Karpas-422 (cell line): Measurements from ENCODE around the gene BMPR1B. TPM values are rescaled to one million over a fixed set of nuclear protein-coding genes. Genes with fewer than 3 reads are reported as not detected.

Source experiments
- DNase-seq: peaks from one replicate; pipeline ENCODE4 v3.0.0-alpha.2; 2015
- H2AFZ ChIP-seq: fragments of 200-600 bp; sonication (generic); 2 replicates; pipeline ENCODE4 v1.6.1; 2014; ENCODE audit warnings: antibody characterized with exemption, low read length, mixed read lengths
- H3K27ac ChIP-seq: fragments of 200-600 bp; sonication (generic); 2 replicates; pipeline ENCODE4 v1.5.1; 2014; ENCODE audit warnings: mild to moderate bottlenecking, low read length, moderate library complexity
- H3K27me3 ChIP-seq: fragments of 200-600 bp; sonication (generic); 2 replicates; pipeline ENCODE4 v1.6.1; 2014; ENCODE audit warnings: low read length, mixed read lengths
- H3K36me3 ChIP-seq: fragments of 200-600 bp; sonication (generic); 2 replicates; pipeline ENCODE4 v1.6.1; 2014; ENCODE audit warnings: low read length, mixed read lengths; ENCODE audit not compliant: insufficient read depth
- H3K4me1 ChIP-seq: fragments of 200-600 bp; sonication (generic); 2 replicates; pipeline ENCODE4 v1.6.1; 2014; ENCODE audit warnings: mild to moderate bottlenecking, low read length, mixed read lengths
- H3K4me2 ChIP-seq: fragments of 200-600 bp; sonication (generic); 2 replicates; pipeline ENCODE4 v1.6.1; 2014; ENCODE audit warnings: low read length, low read depth, mild to moderate bottlenecking; ENCODE audit not compliant: poor library complexity, severe bottlenecking
- H3K4me3 ChIP-seq: fragments of 200-600 bp; sonication (generic); 2 replicates; pipeline ENCODE4 v1.5.1; 2014; ENCODE audit warnings: mild to moderate bottlenecking, antibody characterized with exemption, low read length, mixed read lengths
- H3K79me2 ChIP-seq: fragments of 200-600 bp; sonication (generic); 2 replicates; pipeline ENCODE4 v1.6.1; 2014; ENCODE audit warnings: mild to moderate bottlenecking, low read length, mixed read lengths
- H3K9ac ChIP-seq: fragments of 200-600 bp; sonication (generic); 2 replicates; pipeline ENCODE4 v1.6.0; 2014; ENCODE audit warnings: low read length
- H3K9me2 ChIP-seq: fragments of 200-600 bp; sonication (generic), shearing (Covaris generic); replicated peaks from 2 replicates; pipeline ENCODE4 v1.6.0; 2014; ENCODE audit warnings: mild to moderate bottlenecking, low read length, moderate library complexity; ENCODE audit not compliant: insufficient read depth
- H3K9me3 ChIP-seq: fragments of 300-700, 200-600 bp; sonication (generic); 2 replicates; pipeline ENCODE4 v1.6.1; 2014; ENCODE audit warnings: low read length, mixed read lengths
- H4K20me1 ChIP-seq: fragments of 200-600 bp; sonication (generic); 2 replicates; pipeline ENCODE4 v1.6.1; 2014; ENCODE audit warnings: mild to moderate bottlenecking, antibody characterized with exemption, low read length, low read depth; ENCODE audit not compliant: insufficient read depth
- total RNA-seq: library from RNA; depleted of rRNA; stranded (reverse); fragments of >200 nt; shearing (Covaris generic); gene quantifications from 2 replicates; pipeline ENCODE4 v1.2.3, GENCODE V29; 2014; ENCODE audit warnings: low replicate concordance

The BMPR1B gene
- total RNA-seq, 1 experiment from 2014 or later: not detected

- no peak overlapping the region for H3K4me3 ChIP-seq
- H3K4me1 ChIP-seq: no peaks in the 10 kb centered on the region
- no peak overlapping the region for H2AFZ ChIP-seq
- no peaks in the 10 kb centered on the region for H4K20me1 ChIP-seq
- H3K79me2 ChIP-seq: no peaks in the 10 kb centered on the region
- no peaks in the 10 kb centered on the region for H3K9me3 ChIP-seq
- H3K9me2 ChIP-seq: no peaks in the 10 kb centered on the region
- H3K27ac ChIP-seq: no peak overlapping the region
- H3K9ac ChIP-seq: no peak overlapping the region
- no peak overlapping the region for H3K4me2 ChIP-seq
- H3K27me3 ChIP-seq: no peaks in the 10 kb centered on the region
- no peaks in the 10 kb centered on the region for H3K36me3 ChIP-seq
- no peak for DNase-seq
Measured at GRCh38 chr4:95044324-95044837, 286.6 kb downstream of the BMPR1B start.

GRCh38 chr4:95045429-95045828 is 287.7 kb downstream of the BMPR1B start:
- Histone ChIP-seq H3K9ac (no peak overlapping the region), H3K4me1 (no peaks in the 10 kb centered on the region), H2AFZ (no peak overlapping the region), H3K79me2 (no peaks in the 10 kb centered on the region), H3K4me3 (no peak overlapping the region), H3K36me3 (no peaks in the 10 kb centered on the region), H3K27ac (no peak overlapping the region), H3K4me2 (no peak overlapping the region), H4K20me1 (no peaks in the 10 kb centered on the region), H3K9me2 (no peaks in the 10 kb centered on the region), H3K27me3 (no peaks in the 10 kb centered on the region), H3K9me3 (no peaks in the 10 kb centered on the region)
- no peak for DNase-seq

GRCh38 chr4:95048296-95048695 is 290.5 kb downstream of the BMPR1B start:
- Histone ChIP-seq H2AFZ (no peak overlapping the region), H4K20me1 (no peaks in the 10 kb centered on the region), H3K27ac (no peak overlapping the region), H3K9me2 (no peaks in the 10 kb centered on the region), H3K79me2 (no peaks in the 10 kb centered on the region), H3K36me3 (no peaks in the 10 kb centered on the region), H3K4me2 (no peak overlapping the region), H3K4me3 (no peak overlapping the region), H3K4me1 (no peaks in the 10 kb centered on the region), H3K9me3 (no peaks in the 10 kb centered on the region), H3K9ac (no peak overlapping the region), H3K27me3 (no peaks in the 10 kb centered on the region)
- DNase-seq: no peak

GRCh38 chr4:95049551-95050233 is 291.9 kb downstream of the BMPR1B start:
- H3K4me2 ChIP-seq: no peak overlapping the region
- H2AFZ ChIP-seq: no peak overlapping the region
- H3K79me2 ChIP-seq: no peaks in the 10 kb centered on the region
- no peaks in the 10 kb centered on the region for H3K9me3 ChIP-seq
- H3K27me3 ChIP-seq: no peaks in the 10 kb centered on the region
- no peak overlapping the region for H3K9ac ChIP-seq
- H3K9me2 ChIP-seq: no peaks in the 10 kb centered on the region
- no peaks in the 10 kb centered on the region for H3K36me3 ChIP-seq
- no peak overlapping the region for H3K27ac ChIP-seq
- DNase-seq: no peak
- no peaks in the 10 kb centered on the region for H3K4me1 ChIP-seq
- H3K4me3 ChIP-seq: no peak overlapping the region
- no peaks in the 10 kb centered on the region for H4K20me1 ChIP-seq

- Histone ChIP-seq H3K27ac (no peak overlapping the region), H4K20me1 (no peaks in the 10 kb centered on the region), H3K4me3 (no peak overlapping the region), H2AFZ (no peak overlapping the region), H3K79me2 (no peaks in the 10 kb centered on the region), H3K9me2 (no peaks in the 10 kb centered on the region), H3K4me1 (no peaks in the 10 kb centered on the region), H3K36me3 (no peaks in the 10 kb centered on the region), H3K9me3 (no peaks in the 10 kb centered on the region), H3K27me3 (no peaks in the 10 kb centered on the region), H3K4me2 (no peak overlapping the region), H3K9ac (no peak overlapping the region)
- no peak for DNase-seq
Measured at GRCh38 chr4:95050980-95051701, 293.4 kb downstream of the BMPR1B start.

- no peak overlapping the region for H3K4me3 ChIP-seq
- DNase-seq: no peak
- no peaks in the 10 kb centered on the region for H3K27me3 ChIP-seq
- H3K4me1 ChIP-seq: no peaks in the 10 kb centered on the region
- no peak overlapping the region for H3K4me2 ChIP-seq
- no peak overlapping the region for H2AFZ ChIP-seq
- H3K27ac ChIP-seq: no peak overlapping the region
- H3K9ac ChIP-seq: no peak overlapping the region
- H3K9me2 ChIP-seq: no peaks in the 10 kb centered on the region
- no peaks in the 10 kb centered on the region for H4K20me1 ChIP-seq
- no peaks in the 10 kb centered on the region for H3K79me2 ChIP-seq
- no peaks in the 10 kb centered on the region for H3K9me3 ChIP-seq
- H3K36me3 ChIP-seq: no peaks in the 10 kb centered on the region
Measured at GRCh38 chr4:95051702-95052020, 293.9 kb downstream of the BMPR1B start.

- Histone ChIP-seq H3K9ac (no peak overlapping the region), H4K20me1 (no peaks in the 10 kb centered on the region), H3K79me2 (no peaks in the 10 kb centered on the region), H3K27ac (no peak overlapping the region), H3K4me3 (no peak overlapping the region), H3K4me1 (no peaks in the 10 kb centered on the region), H3K4me2 (no peak overlapping the region), H3K9me2 (no peaks in the 10 kb centered on the region), H3K27me3 (no peaks in the 10 kb centered on the region), H3K9me3 (no peaks in the 10 kb centered on the region), H3K36me3 (no peaks in the 10 kb centered on the region), H2AFZ (no peak overlapping the region)
- no peak for DNase-seq
Measured at GRCh38 chr4:95058991-95059390, 301.2 kb downstream of the BMPR1B start.

- Histone ChIP-seq H3K79me2 (no peaks in the 10 kb centered on the region), H3K27ac (no peak overlapping the region), H2AFZ (no peak overlapping the region), H3K4me1 (no peaks in the 10 kb centered on the region), H3K4me3 (no peak overlapping the region), H3K27me3 (no peaks in the 10 kb centered on the region), H4K20me1 (no peaks in the 10 kb centered on the region), H3K9me2 (no peaks in the 10 kb centered on the region), H3K9me3 (no peaks in the 10 kb centered on the region), H3K36me3 (no peaks in the 10 kb centered on the region), H3K9ac (no peak overlapping the region), H3K4me2 (no peak overlapping the region)
- DNase-seq: no peak
Measured at GRCh38 chr4:95059663-95060062, 301.9 kb downstream of the BMPR1B start.
